Loucy (cell line): ENCODE measurements around the gene EFHB.

Experiments used
- EZH2phosphoT487 ChIP-seq: fragments of 200-600 bp; IDR thresholded peaks from 2 replicates; pipeline ENCODE4 v1.6.1; 2018; ENCODE audit warnings: antibody characterized with exemption, mild to moderate bottlenecking, moderate library complexity, borderline replicate concordance
- TF ChIP-seq, protein P1 (sequence below): fragments of 200-600 bp; sonication (generic); conservative IDR thresholded peaks from 2 replicates; pipeline ENCODE4 v1.5.1; 2014; ENCODE audit warnings: mild to moderate bottlenecking, antibody characterized with exemption, low read length

GRCh38 chr3:19881036-19881435 is 53.0 kb downstream of the EFHB start:
- TF ChIP-seq, protein P1, sequence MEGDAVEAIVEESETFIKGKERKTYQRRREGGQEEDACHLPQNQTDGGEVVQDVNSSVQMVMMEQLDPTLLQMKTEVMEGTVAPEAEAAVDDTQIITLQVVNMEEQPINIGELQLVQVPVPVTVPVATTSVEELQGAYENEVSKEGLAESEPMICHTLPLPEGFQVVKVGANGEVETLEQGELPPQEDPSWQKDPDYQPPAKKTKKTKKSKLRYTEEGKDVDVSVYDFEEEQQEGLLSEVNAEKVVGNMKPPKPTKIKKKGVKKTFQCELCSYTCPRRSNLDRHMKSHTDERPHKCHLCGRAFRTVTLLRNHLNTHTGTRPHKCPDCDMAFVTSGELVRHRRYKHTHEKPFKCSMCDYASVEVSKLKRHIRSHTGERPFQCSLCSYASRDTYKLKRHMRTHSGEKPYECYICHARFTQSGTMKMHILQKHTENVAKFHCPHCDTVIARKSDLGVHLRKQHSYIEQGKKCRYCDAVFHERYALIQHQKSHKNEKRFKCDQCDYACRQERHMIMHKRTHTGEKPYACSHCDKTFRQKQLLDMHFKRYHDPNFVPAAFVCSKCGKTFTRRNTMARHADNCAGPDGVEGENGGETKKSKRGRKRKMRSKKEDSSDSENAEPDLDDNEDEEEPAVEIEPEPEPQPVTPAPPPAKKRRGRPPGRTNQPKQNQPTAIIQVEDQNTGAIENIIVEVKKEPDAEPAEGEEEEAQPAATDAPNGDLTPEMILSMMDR: no peak
- TF ChIP-seq EZH2phosphoT487: no peak
